HuH-7 (cell line): Measurements from ENCODE around the gene C5orf22.
"Not testable (repeated sequence)": the region's sequence is repeated elsewhere in the genome, so short reads cannot be mapped to it uniquely, and the experiment has no call there.

Experiments
- DNase-seq: peaks from one replicate; pipeline ENCODE4 v3.0.0; 2011; ENCODE audit warnings: low spot score

C5orf22 gene

GRCh38 chr5:31554552-31554951 lies 22.5 kb downstream of the C5orf22 start:
- no peak for DNase-seq

- DNase-seq, result no peak
Observed at GRCh38 chr5:31556461-31556860, 24.4 kb downstream of the C5orf22 start.

- no peak for DNase-seq
Observed at GRCh38 chr5:31559942-31560341, 27.8 kb downstream of the C5orf22 start.

DNA sequence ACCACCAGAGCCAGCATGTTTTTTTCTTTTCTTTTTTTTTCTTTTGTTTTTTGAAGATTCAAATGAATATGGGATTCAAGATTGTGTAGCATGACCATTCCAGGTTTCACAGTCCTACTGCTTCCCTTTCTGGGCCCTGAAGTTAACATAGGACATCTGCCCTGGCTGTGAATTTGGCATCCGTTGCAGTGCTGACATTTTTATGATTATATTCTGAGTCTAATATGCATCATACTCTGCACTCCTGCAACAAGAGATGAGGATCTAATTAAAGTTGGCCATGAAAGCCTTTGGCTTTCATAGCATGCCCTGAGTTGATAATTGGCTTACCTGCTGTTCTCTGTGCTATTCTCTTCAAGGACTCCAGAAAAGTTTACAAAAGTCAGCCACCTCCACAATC lies 29.8 kb downstream of the C5orf22 start:
- DNase-seq, result no peak

GRCh38 chr5:31563216-31563615 lies 31.1 kb downstream of the C5orf22 start:
- DNase-seq, result no peak

GRCh38 chr5:31566362-31566761 lies 34.3 kb downstream of the C5orf22 start:
- not testable (repeated sequence) for DNase-seq

GRCh38 chr5:31568302-31568835 lies 36.3 kb downstream of the C5orf22 start:
- no peak for DNase-seq

- no peak for DNase-seq
Observed at GRCh38 chr5:31569068-31569467, 37.0 kb downstream of the C5orf22 start.

GRCh38 chr5:31573494-31574142 lies 41.5 kb downstream of the C5orf22 start:
- DNase-seq, result no peak

GRCh38 chr5:31574772-31575171 lies 42.7 kb downstream of the C5orf22 start:
- DNase-seq, result no peak

DNA sequence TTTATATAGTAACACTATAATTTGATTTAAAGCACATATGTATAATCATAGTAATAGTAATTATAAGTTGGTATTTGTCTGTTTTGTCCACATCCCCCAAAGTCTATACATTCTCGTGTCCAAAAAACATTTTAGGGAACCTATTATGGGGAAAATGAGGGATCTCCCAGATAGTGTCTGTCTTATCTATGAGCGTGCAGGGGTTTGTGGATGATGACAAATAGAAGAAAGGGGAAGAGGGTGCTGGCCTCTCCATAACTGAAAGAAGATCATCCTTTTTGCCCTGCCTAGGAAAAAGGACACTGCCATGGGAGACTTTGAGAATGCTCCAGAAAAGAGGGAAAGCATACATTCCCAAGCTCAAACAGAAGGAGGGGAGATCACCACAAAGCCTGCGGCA lies 45.3 kb downstream of the C5orf22 start:
- no peak for DNase-seq

GRCh38 chr5:31579558-31579957 lies 47.5 kb downstream of the C5orf22 start:
- no peak for DNase-seq

- DNase-seq, result no peak
Observed at GRCh38 chr5:31581498-31582099, 49.5 kb downstream of the C5orf22 start.

DNA sequence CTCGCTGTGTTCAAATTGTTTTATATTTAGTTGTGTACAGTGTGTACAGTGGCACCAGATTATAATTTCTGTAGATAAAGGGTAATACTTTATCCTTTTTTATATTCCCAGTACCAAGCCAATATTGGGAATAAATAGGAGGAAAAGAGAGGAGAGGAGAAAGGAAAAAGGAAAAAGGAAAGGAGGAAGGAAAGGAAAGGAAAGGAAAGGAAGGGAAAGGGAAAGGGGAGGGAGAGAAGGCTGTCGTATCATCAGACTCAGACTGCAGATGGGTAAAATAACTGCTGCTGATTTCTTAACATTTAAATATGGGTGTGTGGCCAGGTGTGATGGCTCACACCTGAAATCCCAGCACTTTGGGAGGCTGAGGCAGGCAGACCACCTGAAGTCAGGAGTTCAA lies 51.0 kb downstream of the C5orf22 start:
- no peak for DNase-seq

DNA sequence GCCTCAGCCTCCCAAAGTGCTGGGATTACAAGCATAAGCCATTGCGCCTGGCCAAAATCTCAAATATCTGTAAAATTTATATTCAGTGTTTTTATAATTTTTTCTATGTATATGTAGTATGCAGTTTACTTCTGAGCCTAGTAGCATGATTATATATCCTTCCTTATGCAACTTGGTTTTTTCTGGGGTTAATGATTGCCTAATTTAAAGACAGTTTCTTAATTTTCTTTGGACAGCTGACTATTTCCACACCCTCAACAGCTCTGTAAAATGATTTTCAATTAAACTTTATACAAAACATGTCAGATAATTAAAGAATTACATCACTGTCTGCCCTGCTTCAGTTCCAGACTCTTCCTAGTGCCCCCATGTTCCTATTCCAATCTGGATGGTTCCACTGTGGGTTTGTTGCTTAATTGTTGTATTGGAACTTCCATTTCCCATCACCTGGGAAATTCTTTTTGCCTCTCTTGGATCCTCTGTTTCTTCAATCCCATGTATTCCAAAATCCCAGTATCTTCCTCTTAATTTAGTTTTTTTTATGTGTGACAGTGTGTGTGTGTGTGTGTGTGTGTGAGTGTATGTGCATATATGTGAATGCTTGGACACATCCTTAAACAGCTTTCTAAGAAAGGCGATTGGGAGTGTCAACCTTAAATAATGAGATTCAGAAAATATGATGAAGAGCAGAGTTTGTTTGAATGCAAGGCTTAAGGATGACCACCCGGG lies 53.2 kb downstream of the C5orf22 start:
- DNase-seq, result no peak

DNA sequence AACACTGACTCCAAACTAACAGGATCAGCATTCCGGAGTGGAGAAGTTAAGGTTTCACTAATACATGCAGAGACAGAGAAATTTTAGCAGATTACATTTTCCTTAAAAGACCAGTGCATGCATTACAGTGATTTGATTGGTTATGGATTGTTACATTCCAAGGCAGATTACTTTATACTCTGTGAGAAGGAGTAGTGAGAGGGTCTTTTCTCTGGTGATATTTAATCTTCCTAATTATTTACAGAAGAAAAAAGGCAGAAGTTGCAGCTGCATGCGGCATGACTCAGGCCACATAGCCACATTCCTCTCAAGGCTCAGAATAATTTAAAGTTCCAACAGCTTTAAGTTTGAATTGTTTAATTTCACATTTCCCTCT lies 53.8 kb downstream of the C5orf22 start:
- no peak for DNase-seq

- no peak for DNase-seq
Observed at GRCh38 chr5:31587546-31587945, 55.4 kb downstream of the C5orf22 start.

- no peak for DNase-seq
Observed at GRCh38 chr5:31593665-31594064, 61.6 kb downstream of the C5orf22 start.

DNA sequence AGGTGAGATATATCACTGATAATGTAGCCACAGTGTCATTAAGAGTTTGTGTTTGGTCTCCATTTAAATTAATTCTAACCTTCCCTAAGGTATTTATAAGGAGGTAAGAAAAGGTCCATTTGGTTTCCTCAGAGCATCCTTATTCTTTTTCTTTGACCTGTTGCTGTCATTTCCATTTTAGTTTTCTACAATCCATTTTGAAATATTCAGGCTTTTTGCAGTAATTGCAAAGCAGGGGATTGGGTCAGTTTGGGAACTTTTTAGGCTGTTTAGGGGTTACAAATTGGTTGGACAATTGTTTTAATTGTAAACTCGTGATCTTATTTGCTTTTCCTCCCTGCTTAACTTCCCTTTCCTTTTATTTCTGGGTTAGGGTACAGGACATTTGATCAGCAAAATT lies 64.3 kb downstream of the C5orf22 start:
- no peak for DNase-seq

DNA sequence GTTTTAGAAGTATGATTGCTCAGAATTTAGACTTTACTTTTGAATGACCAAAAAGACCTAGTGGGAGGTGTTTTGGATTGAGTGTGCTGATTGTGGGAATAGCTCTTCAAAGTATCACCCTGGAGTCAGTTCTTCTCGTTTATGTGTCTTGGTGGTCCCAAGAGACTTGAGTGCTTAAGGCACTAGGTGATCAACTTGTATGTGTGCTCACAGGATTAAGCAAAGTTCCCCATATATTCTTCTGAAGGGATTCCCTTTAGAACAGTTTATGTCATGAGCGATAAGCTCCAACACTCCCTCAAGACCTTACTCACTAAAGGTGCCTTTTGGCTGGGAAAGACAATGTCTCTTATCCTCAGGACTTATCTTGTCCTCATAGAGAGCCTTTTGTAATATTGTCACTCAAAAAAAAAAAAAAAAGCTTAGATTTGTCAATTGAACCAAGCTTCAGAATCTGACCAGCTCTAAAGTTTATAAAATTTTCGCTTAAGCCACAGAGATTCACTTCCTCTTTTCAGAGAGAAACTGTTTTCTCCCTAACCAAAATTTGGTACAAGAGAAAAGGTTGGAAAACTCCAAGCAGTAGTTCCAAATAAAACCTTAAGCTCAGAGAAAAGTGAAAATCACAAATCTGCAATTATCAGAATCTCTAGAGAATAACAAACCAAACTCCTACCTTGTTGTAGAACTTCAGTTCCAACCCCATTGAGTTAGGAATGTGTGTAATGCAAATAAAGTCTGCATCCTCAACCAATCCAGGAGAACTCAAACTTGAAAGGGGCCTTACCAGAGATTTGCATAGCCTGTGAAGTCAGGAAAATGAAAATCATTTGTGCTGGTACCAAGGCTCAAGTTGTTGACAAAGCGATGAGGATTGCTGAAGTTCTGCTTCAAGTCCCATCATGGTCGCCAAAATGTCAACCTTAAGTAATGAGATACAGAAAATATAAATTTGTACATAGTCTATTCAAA lies 66.8 kb downstream of the C5orf22 start:
- DNase-seq, result no peak

GRCh38 chr5:31602305-31602704 lies 70.2 kb downstream of the C5orf22 start:
- not testable (repeated sequence) for DNase-seq

GRCh38 chr5:31604240-31604639 lies 72.1 kb downstream of the C5orf22 start:
- no peak for DNase-seq
